HEK293 (cell line): ENCODE data around the gene LYZ.

ENCODE experiments used
- CTCF ChIA-PET: fragments of 350-600 bp; formaldehyde crosslinking; extraction: SDS; loops from one replicate; lab custom pipeline; 2021; ENCODE audit warnings: antibody characterized with exemption; lab: Yijun Ruan, JAX
- POLR2A ChIA-PET: fragments of 300-600 bp; formaldehyde crosslinking; extraction: SDS; loops from one replicate; lab custom pipeline; 2020; ENCODE audit warnings: antibody characterized with exemption, inconsistent platforms; lab: Yijun Ruan, JAX
- H3K27ac ChIP-seq: fragments of 200-500 bp; sonication (Bioruptor generic); 2 replicates; pipeline ENCODE4 v1.5.1; 2014; ENCODE audit warnings: low read depth, low read length, control low read depth, inconsistent platforms; ENCODE audit errors: extremely low read depth
- H3K36me3 ChIP-seq, 2 experiments: fragments of 200-500 bp in 1 of 2; sonication (Bioruptor generic) in 1 of 2; 1 replicate in 1 of 2; 2 replicates in 1 of 2; pipeline ENCODE4 v1.5.1; 2014 to 2017; ENCODE audit warnings: inconsistent platforms in 2 of 2, low read length in 2 of 2; ENCODE audit not compliant: control insufficient read depth in 2 of 2, insufficient read depth in 1 of 2
- H3K4me1 ChIP-seq: fragments of 200-500 bp; sonication (Bioruptor generic); 2 replicates; pipeline ENCODE4 v1.5.1; 2014; ENCODE audit warnings: mild to moderate bottlenecking, low read length, inconsistent platforms; ENCODE audit not compliant: control insufficient read depth, insufficient read depth
- H3K4me3 ChIP-seq: 2 replicates; pipeline ENCODE4 v1.5.1; 2011; ENCODE audit warnings: low read depth, mild to moderate bottlenecking, control low read depth, low read length, moderate library complexity
- H3K9me3 ChIP-seq: fragments of 200-500 bp; sonication (Bioruptor generic); 2 replicates; pipeline ENCODE4 v1.5.1; 2014; ENCODE audit warnings: low read depth, low read length, inconsistent platforms; ENCODE audit not compliant: control insufficient read depth, insufficient read depth
- ATF2 ChIP-seq: fragments of 450-650 bp; formaldehyde crosslinking; IDR thresholded peaks from 2 replicates; pipeline ENCODE4 v1.5.1; 2016; ENCODE audit warnings: missing biosample characterization, missing genetic modification characterization, low read depth
- GLIS1 ChIP-seq: fragments of 450-650 bp; formaldehyde crosslinking; IDR thresholded peaks from 2 replicates; pipeline ENCODE4 v1.5.1; 2016; ENCODE audit warnings: missing biosample characterization, missing genetic modification characterization
- HOXD13 ChIP-seq: sonication (generic); formaldehyde crosslinking; IDR thresholded peaks from 2 replicates; pipeline ENCODE4 v1.8.0; 2022; ENCODE audit warnings: missing genetic modification reagents, borderline replicate concordance
- IKZF3 ChIP-seq: fragments of 450-650 bp; IDR thresholded peaks from 2 replicates; pipeline ENCODE4 v1.5.0; 2018; ENCODE audit warnings: missing biosample characterization, mild to moderate bottlenecking, missing genetic modification characterization, moderate library complexity
- PRDM6 ChIP-seq: fragments of 450-650 bp; formaldehyde crosslinking; IDR thresholded peaks from 2 replicates; pipeline ENCODE4 v1.5.1; 2017; ENCODE audit warnings: missing biosample characterization, missing genetic modification characterization
- RBAK ChIP-seq: fragments of 450-650 bp; formaldehyde crosslinking; IDR thresholded peaks from 2 replicates; pipeline ENCODE4 v1.5.1; 2016; ENCODE audit warnings: missing biosample characterization, missing genetic modification characterization
- REPIN1 ChIP-seq: fragments of 450-650 bp; formaldehyde crosslinking; IDR thresholded peaks from 2 replicates; pipeline ENCODE4 v1.5.1; 2017; ENCODE audit warnings: missing biosample characterization, missing genetic modification characterization, low read depth
- YY1 ChIP-seq: fragments of 450-650 bp; formaldehyde crosslinking; IDR thresholded peaks from 2 replicates; pipeline ENCODE4 v1.5.1; 2018; ENCODE audit warnings: missing biosample characterization, missing genetic modification characterization
- ZBTB26 ChIP-seq: fragments of 450-650 bp; formaldehyde crosslinking; optimal IDR thresholded peaks from 2 replicates; pipeline ENCODE3; 2016; ENCODE audit warnings: missing biosample characterization, mild to moderate bottlenecking, missing genetic modification characterization
- ZFHX2 ChIP-seq: fragments of 450-650 bp; formaldehyde crosslinking; conservative IDR thresholded peaks from 2 replicates; pipeline ENCODE4 v1.5.1; 2016; ENCODE audit warnings: missing biosample characterization, missing genetic modification characterization
- ZIC2 ChIP-seq: fragments of 450-650 bp; formaldehyde crosslinking; IDR thresholded peaks from 2 replicates; pipeline ENCODE4 v1.5.1; 2016; ENCODE audit warnings: missing biosample characterization, missing genetic modification characterization
- ZNF175 ChIP-seq: fragments of 450-650 bp; formaldehyde crosslinking; IDR thresholded peaks from 2 replicates; pipeline ENCODE4 v1.5.1; 2016; ENCODE audit warnings: missing biosample characterization, missing genetic modification characterization
- ZNF214 ChIP-seq: fragments of 450-650 bp; formaldehyde crosslinking; IDR thresholded peaks from 2 replicates; pipeline ENCODE4 v1.5.1; 2017; ENCODE audit warnings: missing biosample characterization, mild to moderate bottlenecking, missing genetic modification characterization, borderline replicate concordance
- ZNF248 ChIP-seq: fragments of 450-650 bp; formaldehyde crosslinking; IDR thresholded peaks from 2 replicates; pipeline ENCODE4 v1.5.1; 2017; ENCODE audit warnings: missing biosample characterization, missing genetic modification characterization
- ZNF416 ChIP-seq: fragments of 450-650 bp; formaldehyde crosslinking; IDR thresholded peaks from 2 replicates; pipeline ENCODE4 v1.5.1; 2016; ENCODE audit warnings: missing biosample characterization, missing genetic modification characterization
- ZNF560 ChIP-seq: fragments of 450-650 bp; formaldehyde crosslinking; IDR thresholded peaks from 2 replicates; pipeline ENCODE4 v1.5.1; 2017; ENCODE audit warnings: missing biosample characterization, missing genetic modification characterization, borderline replicate concordance
- ZNF561 ChIP-seq: fragments of 450-650 bp; IDR thresholded peaks from 2 replicates; pipeline ENCODE4 v1.5.1; 2018; ENCODE audit warnings: missing biosample characterization, missing genetic modification characterization, borderline replicate concordance
- ZNF580 ChIP-seq: fragments of 450-650 bp; formaldehyde crosslinking; IDR thresholded peaks from 2 replicates; pipeline ENCODE4 v1.5.1; 2016; ENCODE audit warnings: missing biosample characterization, missing genetic modification characterization
- ZNF626 ChIP-seq: fragments of 450-650 bp; sonication (Bioruptor Pico); formaldehyde crosslinking; IDR thresholded peaks from 2 replicates; pipeline ENCODE4 v1.5.1; 2018; ENCODE audit warnings: missing biosample characterization, missing genetic modification characterization, inconsistent platforms
- ZNF658 ChIP-seq: fragments of 450-650 bp; formaldehyde crosslinking; IDR thresholded peaks from 2 replicates; pipeline ENCODE4; 2016; ENCODE audit warnings: missing biosample characterization, missing genetic modification characterization
- ZNF837 ChIP-seq: fragments of 450-650 bp; formaldehyde crosslinking; IDR thresholded peaks from 2 replicates; pipeline ENCODE4 v1.5.1; 2016; ENCODE audit warnings: missing biosample characterization, missing genetic modification characterization
- ZSCAN23 ChIP-seq: fragments of 450-650 bp; formaldehyde crosslinking; IDR thresholded peaks from 2 replicates; pipeline ENCODE4 v1.5.1; 2016; ENCODE audit warnings: missing biosample characterization, missing genetic modification characterization
- ZSCAN5A ChIP-seq: fragments of 450-650 bp; formaldehyde crosslinking; IDR thresholded peaks from 2 replicates; pipeline ENCODE4 v1.5.1; 2016; ENCODE audit warnings: missing biosample characterization, missing genetic modification characterization

The LYZ gene

GRCh38 chr12:69321351-69321750 is 26.8 kb upstream of the LYZ start:
- H3K4me3 ChIP-seq = no peak overlapping the region
- CTCF ChIA-PET = interaction anchor here (1.1 kb wide), 1 partner anchor 1307 kb away, joined by 3 read pairs; no protein-coding TSS in a partner anchor
- H3K27ac ChIP-seq = no peak overlapping the region
- TF ChIP-seq ZNF580 (tag by site-specific recombination) = no peak
- TF ChIP-seq PRDM6 (tag by site-specific recombination) = no peak
- no peak for TF ChIP-seq ZNF560
- no peak for TF ChIP-seq IKZF3
- TF ChIP-seq ZBTB26 (tag by site-specific recombination) = no peak
- no peak for TF ChIP-seq ZNF561
- TF ChIP-seq ATF2 (tag by site-specific recombination) = no peak
- no peak for TF ChIP-seq RBAK (tag by site-specific recombination)
- TF ChIP-seq GLIS1 (tag by site-specific recombination) = no peak
- TF ChIP-seq ZSCAN23 = no peak
- no peak for TF ChIP-seq ZIC2 (tag by site-specific recombination)
- TF ChIP-seq ZNF658 = no peak
- no peak for TF ChIP-seq ZNF214 (tag by site-specific recombination)
- no peak for TF ChIP-seq HOXD13 (CRISPR knock-in tag)
- no peak for TF ChIP-seq ZFHX2
- TF ChIP-seq ZSCAN5A = no peak
- no peak for TF ChIP-seq ZNF248
- H3K36me3 ChIP-seq = no peaks in the 10 kb centered on the region
- POLR2A ChIA-PET = no interaction called here
- no peaks in the 10 kb centered on the region; the same call in 1 of the 2 replicates for H3K9me3 ChIP-seq
- H3K4me1 ChIP-seq = no peaks in the 10 kb centered on the region

GRCh38 chr12:69324797-69325466 is 23.2 kb upstream of the LYZ start:
- Histone ChIP-seq H3K27ac (no peak overlapping the region), H3K4me1 (no peaks in the 10 kb centered on the region), H3K9me3 (no peaks in the 10 kb centered on the region; the same call in 1 of the 2 replicates), H3K36me3 (no peaks in the 10 kb centered on the region), H3K4me3 (no peak overlapping the region)
- ChIA-PET CTCF (interaction anchor here (0.5 to 0.6 kb wide), 2 partner anchors 656 to 765 kb away, joined by 3 to 4 read pairs; no protein-coding TSS in a partner anchor), POLR2A (no interaction called here)
- TF ChIP-seq ZNF175 = no peak
- TF ChIP-seq ZNF626 (tag by site-specific recombination) = no peak
- no peak for TF ChIP-seq REPIN1 (tag by site-specific recombination)
- no peak for TF ChIP-seq ZNF416 (tag by site-specific recombination)
- no peak for TF ChIP-seq ZNF837
- no peak for TF ChIP-seq ZSCAN5A
- no peak for TF ChIP-seq YY1 (tag by site-specific recombination)
- TF ChIP-seq ZNF560 = no peak
- TF ChIP-seq RBAK (tag by site-specific recombination) = no peak
